NCI-H1694 (cell line): ENCODE data around the gene KRT75.

ENCODE experiments used
- DNase-seq: peaks from one replicate; lab custom pipeline; 2025; lab: John Stamatoyannopoulos, UW

KRT75 gene

GRCh38 chr12:52391618-52392002 lies 42.6 kb downstream of the KRT75 start:
- peak; percentile 90 for DNase-seq

- peak; percentile 10 for DNase-seq
Observed at GRCh38 chr12:52390739-52391617, 43.2 kb downstream of the KRT75 start.

DNA sequence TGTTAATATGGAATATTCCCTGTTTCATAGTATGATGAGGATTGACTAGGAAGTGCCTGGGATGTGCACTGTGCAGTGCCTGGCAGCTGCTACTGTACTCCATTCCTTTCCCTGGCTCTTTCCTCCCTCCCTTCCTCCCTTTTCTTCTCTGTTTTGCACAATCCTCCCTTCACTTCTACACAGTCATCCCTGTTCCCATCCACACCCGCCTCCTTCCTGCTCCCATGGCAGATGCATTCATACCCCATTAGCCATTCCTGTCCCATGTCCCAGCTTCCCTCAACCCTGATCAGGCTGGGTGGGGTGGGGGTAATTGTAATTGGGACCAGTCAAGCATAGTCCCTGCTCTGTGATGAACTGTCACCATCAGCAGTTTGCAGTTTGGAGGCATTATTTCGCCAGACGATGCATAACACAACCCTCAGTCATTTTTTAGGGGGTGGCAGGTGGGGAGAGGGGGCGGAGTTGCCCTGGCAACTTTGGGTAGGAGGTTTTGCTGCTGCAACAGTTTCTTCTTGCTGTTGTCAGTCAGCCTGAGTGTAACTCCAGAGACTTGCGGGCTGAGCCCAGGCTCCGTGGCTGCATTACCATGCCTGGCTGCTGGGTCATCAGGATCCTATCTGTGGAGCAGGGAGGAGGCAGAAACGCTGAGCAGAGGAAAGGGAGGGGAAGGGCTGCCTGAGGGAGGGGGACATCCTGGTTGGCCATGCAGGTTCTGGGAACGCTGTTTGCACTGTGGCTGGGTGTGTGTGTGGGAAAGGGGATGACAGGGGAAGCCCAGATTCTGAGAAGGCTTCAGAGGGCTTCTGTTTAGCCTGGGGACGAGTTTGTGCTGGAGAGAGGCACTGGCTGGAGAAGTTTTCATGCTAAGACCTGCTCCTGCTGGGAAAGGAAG lies 44.6 kb downstream of the KRT75 start:
- DNase-seq: peak; percentile 55

GRCh38 chr12:52387859-52388258 lies 46.3 kb downstream of the KRT75 start:
- DNase-seq: no peak

GRCh38 chr12:52385226-52385702 lies 48.9 kb downstream of the KRT75 start, which contains the start of gene KRT84:
TSS of gene KRT84 (minus strand) at chr12:52385652. CDS start at chr12:52385585, 67 bp downstream.
- no peak for DNase-seq

DNA sequence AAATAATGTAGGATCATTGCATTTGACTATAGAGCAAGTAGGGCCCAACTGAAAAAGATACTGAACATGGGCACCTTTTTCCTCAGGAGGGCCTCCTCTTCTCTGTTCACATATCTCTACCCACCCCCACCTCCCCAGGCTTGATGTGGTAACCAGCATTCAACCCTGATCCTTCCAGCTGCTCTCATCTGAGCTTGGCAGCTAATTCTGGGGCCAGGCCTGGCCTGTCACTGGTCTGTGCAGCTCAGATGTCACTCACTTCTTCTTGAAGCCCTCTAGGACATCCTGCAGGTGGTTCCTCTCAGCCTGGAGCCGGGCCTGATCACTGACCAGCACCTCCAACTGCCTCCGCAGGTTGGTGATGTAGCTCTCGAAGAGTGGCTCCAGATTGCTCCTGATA lies 50.8 kb downstream of the KRT75 start:
- DNase-seq: no peak

GRCh38 chr12:52382854-52383253 lies 51.3 kb downstream of the KRT75 start:
- DNase-seq: no peak

DNA sequence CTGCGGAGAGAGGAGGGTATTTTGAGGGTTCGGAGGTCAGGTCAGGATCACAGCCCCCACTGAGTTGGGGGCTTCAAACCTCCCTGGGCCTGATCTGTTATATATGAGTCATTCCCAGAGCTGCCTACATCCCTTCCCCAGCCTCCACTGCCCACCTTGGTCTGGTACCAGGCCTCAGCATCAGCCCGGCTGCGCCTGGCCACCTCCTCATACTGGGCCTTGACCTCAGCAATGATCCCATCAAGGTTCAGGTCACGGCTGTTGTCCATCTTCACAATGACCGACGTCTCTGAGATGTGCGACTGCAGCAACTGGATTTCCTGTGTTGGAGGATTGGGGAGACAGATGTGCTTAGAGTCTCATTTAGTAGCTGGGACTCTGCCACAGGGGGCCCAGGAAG lies 53.0 kb downstream of the KRT75 start:
- no peak for DNase-seq

DNA sequence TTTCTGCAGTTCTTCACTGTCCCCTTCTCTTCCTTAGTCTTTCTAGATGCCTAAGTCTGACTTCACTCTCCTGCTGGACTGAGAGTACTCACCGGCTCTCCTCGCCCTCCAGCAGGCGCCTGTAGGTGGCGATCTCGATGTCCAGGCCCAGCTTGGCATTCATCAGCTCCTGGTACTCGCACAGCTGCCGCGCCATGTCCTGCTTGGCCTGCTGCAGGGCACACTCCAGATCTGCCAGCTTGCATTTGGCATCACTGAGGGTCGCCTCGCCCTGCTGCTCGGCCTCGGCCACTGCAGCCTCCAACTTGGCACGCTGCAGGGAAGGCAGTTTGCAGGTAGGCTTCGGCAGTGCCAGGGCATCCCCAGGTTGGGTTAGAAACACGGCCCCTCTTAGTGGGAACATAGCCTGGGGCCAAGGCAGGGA lies 53.9 kb downstream of the KRT75 start:
- no peak for DNase-seq

GRCh38 chr12:52379536-52379935 lies 54.6 kb downstream of the KRT75 start:
- no peak for DNase-seq

GRCh38 chr12:52378091-52378490 lies 56.1 kb downstream of the KRT75 start:
- DNase-seq: no peak

DNA sequence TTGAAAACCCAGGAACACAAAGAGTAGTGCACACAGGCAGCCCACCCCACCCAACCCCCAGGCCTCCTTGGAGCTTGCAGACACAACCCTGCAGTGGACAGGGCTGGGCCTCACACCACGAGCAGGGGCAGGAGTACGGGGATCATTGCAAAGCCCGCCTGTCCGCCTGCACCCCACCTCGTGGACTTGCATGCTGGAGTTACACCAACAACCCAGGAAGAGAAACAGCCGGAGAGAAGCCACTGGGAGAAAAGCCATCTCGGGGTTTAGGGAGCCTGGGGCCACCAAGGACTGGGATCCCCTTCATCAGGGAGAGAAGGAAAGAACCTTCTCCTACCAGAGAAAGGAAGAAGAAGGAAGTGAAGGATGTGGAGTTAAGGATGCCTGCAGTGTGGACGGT lies 56.9 kb downstream of the KRT75 start:
- DNase-seq: no peak
